ENCODE results near the gene PHACTR3. TPM values are rescaled to one million over a fixed set of nuclear protein-coding genes. Genes with fewer than 3 reads are reported as not detected.

Gene PHACTR3
- total RNA-seq, 1 donor from 2014 or later, result 0.14 TPM

DNA sequence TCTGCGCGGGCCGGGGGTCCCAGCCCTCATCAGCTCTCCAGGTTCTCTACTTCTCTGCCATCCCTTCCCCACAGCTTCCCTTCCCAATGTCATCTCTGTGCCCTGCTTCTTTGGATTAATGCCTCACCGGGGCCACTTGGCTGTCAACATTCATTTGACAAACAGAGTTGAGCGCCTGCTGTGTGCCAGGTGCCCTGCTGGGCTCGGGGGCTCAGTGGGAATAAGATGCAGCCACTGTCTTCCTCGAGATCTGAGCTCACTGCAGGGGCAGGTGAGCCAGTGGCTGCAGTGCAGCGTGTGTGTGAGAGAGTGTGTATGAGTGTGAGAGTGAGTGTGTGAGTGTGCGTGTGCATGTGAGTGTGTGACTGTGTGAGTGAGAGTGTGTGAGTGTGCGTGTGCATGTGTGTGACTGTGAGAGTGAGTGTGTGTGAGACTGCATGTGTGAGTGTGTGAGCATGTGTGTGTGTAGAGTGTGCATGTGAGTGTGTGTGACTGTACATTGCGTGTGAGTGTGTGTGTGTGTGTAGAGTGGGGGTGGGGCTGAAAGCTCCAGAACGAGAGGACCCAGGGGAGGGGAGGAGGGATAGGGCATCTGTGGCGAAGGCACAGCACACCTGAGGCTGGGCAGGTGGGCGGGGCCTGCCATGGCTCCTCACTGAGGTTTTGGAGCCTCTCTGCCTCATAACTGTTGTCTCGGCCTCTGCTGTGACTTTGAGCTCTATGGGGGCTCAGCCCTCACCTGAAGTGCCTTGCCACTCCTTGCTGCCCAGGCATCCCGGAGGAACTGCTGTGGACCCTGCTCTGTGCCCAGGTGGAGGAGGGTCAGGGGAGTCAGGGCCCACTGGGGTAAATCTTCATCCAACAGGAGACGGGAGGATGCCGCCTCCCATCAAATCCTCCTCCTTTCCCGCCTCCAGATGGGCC lies 36.5 kb upstream of the PHACTR3 start:
- Mint-ChIP-seq H3K27me3 (ENCODE audit: low read depth, unreplicated experiment) (peaks cover 38% of the 10 kb centered on the region), H3K27ac (ENCODE audit: unreplicated experiment) (no peak overlapping the region), H3K4me1 (ENCODE audit: low read depth, unreplicated experiment) (no peaks in the 10 kb centered on the region), H3K36me3 (ENCODE audit: low read depth, unreplicated experiment) (no peaks in the 10 kb centered on the region), H3K9me3 (ENCODE audit: unreplicated experiment) (peaks cover 7% of the 10 kb centered on the region), H3K4me3 (ENCODE audit: unreplicated experiment) (no peak overlapping the region)
- H3K27me3 ChIP-seq (ENCODE audit: insufficient read depth, low read length), result no peaks in the 10 kb centered on the region
- H4K20me1 ChIP-seq (ENCODE audit: insufficient read depth, low read length), result no peaks in the 10 kb centered on the region
- H2AFZ ChIP-seq (ENCODE audit: low read depth, low read length), result no peak overlapping the region
- no peak overlapping the region for H3K27ac ChIP-seq (ENCODE audit: low read depth, low read length)
- H3K79me2 ChIP-seq (ENCODE audit: insufficient read depth, low read length), result no peaks in the 10 kb centered on the region
- H3K36me3 ChIP-seq (ENCODE audit: insufficient read depth, low read length), result no peaks in the 10 kb centered on the region
- H3K9me3 ChIP-seq (ENCODE audit: insufficient read depth, low read depth, low read length), result no peaks in the 10 kb centered on the region
- H3K4me1 ChIP-seq (ENCODE audit: insufficient read depth, low read length), result no peaks in the 10 kb centered on the region
- no peak for FAIRE-seq
- TF ChIP-seq, protein P1, sequence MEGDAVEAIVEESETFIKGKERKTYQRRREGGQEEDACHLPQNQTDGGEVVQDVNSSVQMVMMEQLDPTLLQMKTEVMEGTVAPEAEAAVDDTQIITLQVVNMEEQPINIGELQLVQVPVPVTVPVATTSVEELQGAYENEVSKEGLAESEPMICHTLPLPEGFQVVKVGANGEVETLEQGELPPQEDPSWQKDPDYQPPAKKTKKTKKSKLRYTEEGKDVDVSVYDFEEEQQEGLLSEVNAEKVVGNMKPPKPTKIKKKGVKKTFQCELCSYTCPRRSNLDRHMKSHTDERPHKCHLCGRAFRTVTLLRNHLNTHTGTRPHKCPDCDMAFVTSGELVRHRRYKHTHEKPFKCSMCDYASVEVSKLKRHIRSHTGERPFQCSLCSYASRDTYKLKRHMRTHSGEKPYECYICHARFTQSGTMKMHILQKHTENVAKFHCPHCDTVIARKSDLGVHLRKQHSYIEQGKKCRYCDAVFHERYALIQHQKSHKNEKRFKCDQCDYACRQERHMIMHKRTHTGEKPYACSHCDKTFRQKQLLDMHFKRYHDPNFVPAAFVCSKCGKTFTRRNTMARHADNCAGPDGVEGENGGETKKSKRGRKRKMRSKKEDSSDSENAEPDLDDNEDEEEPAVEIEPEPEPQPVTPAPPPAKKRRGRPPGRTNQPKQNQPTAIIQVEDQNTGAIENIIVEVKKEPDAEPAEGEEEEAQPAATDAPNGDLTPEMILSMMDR (IDR thresholded peaks at IDR 0.05; ENCODE audit: insufficient read depth, low read depth, low read length), result no peak
- no peak for TF ChIP-seq EZH2 (IDR thresholded peaks at IDR 0.05; ENCODE audit: insufficient read depth, low read length)
- no peak for DNase-seq (ENCODE audit: low read depth)
- no peak overlapping the region for H3K4me3 ChIP-seq (ENCODE audit: insufficient read depth, low read depth, low read length)
- no peak overlapping the region for H3K4me2 ChIP-seq (ENCODE audit: low read length)
- no peak overlapping the region for H3K9ac ChIP-seq (ENCODE audit: low read length)

DNA sequence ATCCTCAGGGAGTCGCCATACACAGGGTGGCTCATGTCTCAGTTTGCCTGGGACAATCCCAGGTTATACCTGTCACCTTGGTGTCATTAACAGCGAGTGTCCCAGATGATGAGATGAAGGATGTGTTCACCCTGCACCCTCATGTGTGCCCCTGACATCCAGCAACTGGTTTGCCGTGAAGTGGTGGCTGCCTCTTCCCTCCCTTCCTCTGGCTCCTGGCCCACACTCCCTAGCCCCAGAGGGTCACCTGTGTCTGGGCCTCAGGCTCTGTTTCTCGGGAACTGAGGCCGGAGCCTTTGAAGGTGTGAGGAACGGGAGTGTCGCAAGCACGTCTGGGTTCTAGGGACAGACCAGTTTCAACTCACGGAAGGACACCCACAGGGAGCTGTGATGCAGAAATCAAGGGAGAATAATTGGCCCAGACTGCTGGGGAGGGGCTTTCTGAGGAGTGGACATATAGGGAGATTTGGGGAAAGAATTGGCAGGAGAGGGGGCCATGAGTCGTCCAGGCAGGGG lies 35.8 kb upstream of the PHACTR3 start:
- Histone ChIP-seq H2AFZ (ENCODE audit: low read depth, low read length) (no peak overlapping the region), H4K20me1 (ENCODE audit: insufficient read depth, low read length) (no peaks in the 10 kb centered on the region), H3K9me3 (ENCODE audit: insufficient read depth, low read depth, low read length) (no peaks in the 10 kb centered on the region), H3K79me2 (ENCODE audit: insufficient read depth, low read length) (no peaks in the 10 kb centered on the region), H3K4me3 (ENCODE audit: insufficient read depth, low read depth, low read length) (no peak overlapping the region), H3K4me1 (ENCODE audit: insufficient read depth, low read length) (no peaks in the 10 kb centered on the region), H3K27ac (ENCODE audit: low read depth, low read length) (no peak overlapping the region), H3K27me3 (ENCODE audit: insufficient read depth, low read length) (no peaks in the 10 kb centered on the region), H3K36me3 (ENCODE audit: insufficient read depth, low read length) (no peaks in the 10 kb centered on the region), H3K4me2 (ENCODE audit: low read length) (no peak overlapping the region), H3K9ac (ENCODE audit: low read length) (no peak overlapping the region)
- no peak overlapping the region for H3K4me3 Mint-ChIP-seq (ENCODE audit: unreplicated experiment)
- H3K27ac Mint-ChIP-seq (ENCODE audit: unreplicated experiment), result no peak overlapping the region
- peaks cover 7% of the 10 kb centered on the region for H3K9me3 Mint-ChIP-seq (ENCODE audit: unreplicated experiment)
- no peaks in the 10 kb centered on the region for H3K36me3 Mint-ChIP-seq (ENCODE audit: low read depth, unreplicated experiment)
- no peaks in the 10 kb centered on the region for H3K4me1 Mint-ChIP-seq (ENCODE audit: low read depth, unreplicated experiment)
- H3K27me3 Mint-ChIP-seq (ENCODE audit: low read depth, unreplicated experiment), result peaks cover 43% of the 10 kb centered on the region
- FAIRE-seq (no peak), DNase-seq (ENCODE audit: low read depth) (no peak)
- TF ChIP-seq, protein P1 (IDR thresholded peaks at IDR 0.05; ENCODE audit: insufficient read depth, low read depth, low read length), result no peak
- no peak for TF ChIP-seq EZH2 (IDR thresholded peaks at IDR 0.05; ENCODE audit: insufficient read depth, low read length)

DNA sequence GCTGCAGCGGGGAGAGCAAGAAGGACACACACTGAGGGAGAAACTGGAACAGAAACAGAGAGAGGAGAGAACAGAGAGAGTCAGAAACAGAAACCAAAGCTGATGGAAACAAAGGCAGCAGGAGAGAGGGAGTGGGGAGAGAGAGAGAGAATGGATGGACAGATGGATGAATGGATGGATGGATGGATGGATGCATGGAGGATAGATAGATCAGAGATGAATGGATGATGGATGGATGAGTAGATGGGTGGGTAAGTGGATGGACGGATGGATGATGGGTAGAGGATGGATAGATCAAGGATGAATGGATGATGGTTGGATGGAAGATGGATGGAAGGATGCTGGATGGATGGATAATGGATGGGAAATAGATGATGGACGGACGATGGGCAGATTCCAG lies 35.0 kb upstream of the PHACTR3 start:
- H2AFZ ChIP-seq (ENCODE audit: low read depth, low read length), result no peak overlapping the region
- no peak overlapping the region for H3K4me3 ChIP-seq (ENCODE audit: insufficient read depth, low read depth, low read length)
- H3K27me3 Mint-ChIP-seq (ENCODE audit: low read depth, unreplicated experiment), result peaks cover 50% of the 10 kb centered on the region
- no peak overlapping the region for H3K4me3 Mint-ChIP-seq (ENCODE audit: unreplicated experiment)
- FAIRE-seq (no peak), DNase-seq (ENCODE audit: low read depth) (no peak)
- no peak overlapping the region for H3K27ac Mint-ChIP-seq (ENCODE audit: unreplicated experiment)
- H3K27me3 ChIP-seq (ENCODE audit: insufficient read depth, low read length), result no peaks in the 10 kb centered on the region
- H4K20me1 ChIP-seq (ENCODE audit: insufficient read depth, low read length), result no peaks in the 10 kb centered on the region
- H3K36me3 Mint-ChIP-seq (ENCODE audit: low read depth, unreplicated experiment), result no peaks in the 10 kb centered on the region
- H3K9me3 ChIP-seq (ENCODE audit: insufficient read depth, low read depth, low read length), result no peaks in the 10 kb centered on the region
- H3K27ac ChIP-seq (ENCODE audit: low read depth, low read length), result no peak overlapping the region
- no peak overlapping the region for H3K4me2 ChIP-seq (ENCODE audit: low read length)
- H3K36me3 ChIP-seq (ENCODE audit: insufficient read depth, low read length), result no peaks in the 10 kb centered on the region
- H3K9me3 Mint-ChIP-seq (ENCODE audit: unreplicated experiment), result peaks cover 4% of the 10 kb centered on the region
- no peaks in the 10 kb centered on the region for H3K4me1 ChIP-seq (ENCODE audit: insufficient read depth, low read length)
- H3K4me1 Mint-ChIP-seq (ENCODE audit: low read depth, unreplicated experiment), result no peaks in the 10 kb centered on the region
- no peak for TF ChIP-seq EZH2 (IDR thresholded peaks at IDR 0.05; ENCODE audit: insufficient read depth, low read length)
- TF ChIP-seq, protein P1 (IDR thresholded peaks at IDR 0.05; ENCODE audit: insufficient read depth, low read depth, low read length), result no peak
- no peak overlapping the region for H3K9ac ChIP-seq (ENCODE audit: low read length)
- H3K79me2 ChIP-seq (ENCODE audit: insufficient read depth, low read length), result no peaks in the 10 kb centered on the region

All from astrocyte (in vitro differentiated cells and primary cell).